Measurements from ENCODE around the gene MT1F. TPM values are rescaled to one million over a fixed set of nuclear protein-coding genes. Genes with fewer than 3 reads are reported as not detected.

MT1F gene
- total RNA-seq, 1 experiment from 2014 or later, result 27.3 TPM

GRCh38 chr16:56625943-56626654 is 31.7 kb upstream of the MT1F start:
- Histone ChIP-seq H4K20me1 (ENCODE audit: low read length) (no peaks in the 10 kb centered on the region), H2AFZ (ENCODE audit: low read length) (no peak overlapping the region), H3K27me3 (ENCODE audit: low read length) (no peaks in the 10 kb centered on the region), H3K9me3 (ENCODE audit: low read length) (no peaks in the 10 kb centered on the region), H3K4me3 (ENCODE audit: low read length) (no peak overlapping the region), H3K4me1 (ENCODE audit: insufficient read depth, low read length) (peaks cover 9% of the 10 kb centered on the region), H3K27ac (ENCODE audit: low read length) (no peak overlapping the region), H3K9me2 (replicated peaks; ENCODE audit: low read length) (no peaks in the 10 kb centered on the region), H3K36me3 (ENCODE audit: low read depth, low read length) (no peaks in the 10 kb centered on the region), H3K4me2 (ENCODE audit: low read length) (no peak overlapping the region), H3K79me2 (ENCODE audit: low read length) (no peaks in the 10 kb centered on the region), H3F3A (ENCODE audit: low read length, unreplicated experiment) (no peaks in the 10 kb centered on the region), H3K9ac (ENCODE audit: low read length) (no peak overlapping the region)
- intact Hi-C loops (cut with micrococcal nuclease), result loop anchor here (2.0 kb wide), 1 partner anchor 19 kb away; no protein-coding TSS in a partner anchor
- ChIA-PET CTCF (interaction anchor here (0.9 kb wide), 1 partner anchor 25 kb away, joined by 3 read pairs; no protein-coding TSS in a partner anchor), POLR2A (ENCODE audit: unreplicated experiment) (interaction anchor here (0.6 kb wide), 1 partner anchor 322 kb away, joined by 4 read pairs; no protein-coding TSS in a partner anchor)
- DNase-seq, result no peak
- no peak for ATAC-seq
- BruUV-seq (replicated peaks), result no TSS peak
- TF ChIP-seq EZH2 (IDR thresholded peaks at IDR 0.05; ENCODE audit: low read length, unreplicated experiment) (no peak), EZH2phosphoT487 (IDR thresholded peaks at IDR 0.05; ENCODE audit: borderline replicate concordance, low read length) (no peak), CTCF (conservative IDR thresholded peaks at IDR 0.05; ENCODE audit: low read depth, low read length) (no peak)

GRCh38 chr16:56626685-56627084 is 31.1 kb upstream of the MT1F start:
- intact Hi-C loops (cut with micrococcal nuclease), result loop anchor here (2.0 kb wide), 1 partner anchor 20 kb away; no protein-coding TSS in a partner anchor
- Histone ChIP-seq H3K4me2 (ENCODE audit: low read length) (peak overlapping the region; percentile 72), H3K27me3 (ENCODE audit: low read length) (no peaks in the 10 kb centered on the region), H3K27ac (ENCODE audit: low read length) (peak overlapping the region; percentile 47; the same call in 1 of the 2 replicates), H3K9me3 (ENCODE audit: low read length) (no peaks in the 10 kb centered on the region), H3K36me3 (ENCODE audit: low read depth, low read length) (no peaks in the 10 kb centered on the region), H3K79me2 (ENCODE audit: low read length) (no peaks in the 10 kb centered on the region), H4K20me1 (ENCODE audit: low read length) (no peaks in the 10 kb centered on the region), H3K4me1 (ENCODE audit: insufficient read depth, low read length) (peaks cover 9% of the 10 kb centered on the region), H3K9me2 (replicated peaks; ENCODE audit: low read length) (no peaks in the 10 kb centered on the region), H3F3A (ENCODE audit: low read length, unreplicated experiment) (no peaks in the 10 kb centered on the region), H2AFZ (ENCODE audit: low read length) (peak overlapping the region; percentile 76), H3K4me3 (ENCODE audit: low read length) (no peak overlapping the region; the same call in 1 of the 2 replicates), H3K9ac (ENCODE audit: low read length) (peak overlapping the region; percentile 19; the same call in 1 of the 2 replicates)
- CTCF ChIA-PET, result interaction anchor here (0.9 kb wide), 1 partner anchor 26 kb away, joined by 3 read pairs; no protein-coding TSS in a partner anchor
- TF ChIP-seq EZH2phosphoT487 (IDR thresholded peaks at IDR 0.05; ENCODE audit: borderline replicate concordance, low read length), result no peak
- TF ChIP-seq EZH2 (IDR thresholded peaks at IDR 0.05; ENCODE audit: low read length, unreplicated experiment), result no peak
- no peak for TF ChIP-seq CTCF (conservative IDR thresholded peaks at IDR 0.05; ENCODE audit: low read depth, low read length)
- POLR2A ChIA-PET (ENCODE audit: unreplicated experiment), result interaction anchor here (0.6 kb wide), 1 partner anchor 321 kb away, joined by 4 read pairs; no protein-coding TSS in a partner anchor
- ATAC-seq, result peak; percentile 19; the same call in 1 of the 2 replicates
- BruUV-seq (replicated peaks), result no TSS peak
- no peak for DNase-seq
